HG03558 (cell line): Measurements from ENCODE around the gene PPIL6.

Source experiments
- ATAC-seq: cut with Tn5 transposase; IDR thresholded peaks from one replicate; pipeline ENCODE4 v1.9.1; 2021; ENCODE audit warnings: moderate number of reproducible peaks; ENCODE audit not compliant: unreplicated experiment; ENCODE audit errors: extremely low read depth

The PPIL6 gene

DNA sequence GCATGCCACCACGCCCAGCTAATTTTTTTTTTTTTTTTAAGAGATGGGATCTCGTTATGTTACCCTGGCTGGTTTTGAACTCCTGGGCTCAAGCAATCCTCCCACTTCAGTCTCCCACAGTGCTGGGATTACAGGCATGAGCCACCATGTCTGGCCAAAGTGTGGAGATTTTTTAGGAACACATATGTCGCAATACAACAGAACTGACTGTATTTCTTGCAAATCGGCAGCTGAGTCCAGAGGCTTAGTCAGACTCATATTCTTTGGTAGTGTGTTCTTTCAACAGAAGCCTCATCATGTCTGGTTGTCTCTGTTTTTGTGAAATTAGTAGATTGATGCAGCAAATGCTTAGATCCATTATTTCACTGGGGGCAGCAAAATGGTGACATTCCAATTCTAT, 34.2 kb downstream of the PPIL6 start:
- no peak for ATAC-seq

DNA sequence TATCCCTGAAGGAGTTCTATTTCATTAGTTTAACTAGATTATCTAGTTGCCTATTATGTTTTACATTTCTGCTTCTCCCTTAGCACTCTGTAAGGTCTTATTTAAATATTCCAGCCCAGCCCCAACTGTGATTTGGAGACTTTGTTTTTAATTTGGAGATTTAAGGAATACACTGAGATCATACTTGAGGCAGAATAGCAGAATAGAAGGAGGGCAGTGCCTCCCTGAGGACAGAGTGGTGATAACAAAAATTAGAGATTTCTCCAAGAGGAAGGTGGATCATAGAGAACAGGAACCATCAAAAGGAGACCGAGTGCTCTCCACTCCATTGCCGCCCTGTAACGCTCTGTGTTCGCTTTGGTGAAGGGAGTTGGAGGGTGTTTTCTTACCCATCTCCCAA, 43.4 kb downstream of the PPIL6 start:
- no peak for ATAC-seq

DNA sequence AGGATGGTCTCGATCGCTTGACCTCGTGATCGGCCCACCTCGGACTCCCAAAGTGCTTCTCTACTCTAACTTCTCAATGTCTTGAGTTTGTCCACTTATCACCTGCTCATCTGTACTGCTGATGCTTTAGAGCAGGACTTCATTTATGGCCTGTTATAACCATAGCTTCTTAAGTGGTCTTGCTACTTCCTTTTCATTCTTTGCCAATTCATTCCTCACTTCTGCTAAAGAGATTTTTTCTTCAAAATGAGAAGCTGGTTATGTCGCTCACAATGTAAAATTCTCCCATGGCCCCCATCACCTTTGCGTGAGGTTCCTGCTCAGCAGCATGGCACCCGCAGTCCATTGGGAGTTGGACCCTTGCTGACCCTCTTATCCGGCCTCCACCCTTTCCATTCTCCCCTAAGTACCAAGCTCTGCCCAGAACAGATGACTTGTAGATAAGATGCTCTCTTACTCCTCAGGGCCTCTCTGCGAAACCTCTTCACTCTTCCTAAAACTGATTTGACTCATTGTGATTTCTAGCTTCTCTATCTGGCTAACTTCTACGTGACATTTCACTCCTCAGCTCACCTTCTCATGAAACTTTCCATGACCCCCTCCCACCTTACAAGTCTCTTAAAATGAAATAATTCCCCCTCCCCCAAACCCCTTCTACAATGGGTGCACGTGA, 44.2 kb downstream of the PPIL6 start:
- ATAC-seq, result no peak

DNA sequence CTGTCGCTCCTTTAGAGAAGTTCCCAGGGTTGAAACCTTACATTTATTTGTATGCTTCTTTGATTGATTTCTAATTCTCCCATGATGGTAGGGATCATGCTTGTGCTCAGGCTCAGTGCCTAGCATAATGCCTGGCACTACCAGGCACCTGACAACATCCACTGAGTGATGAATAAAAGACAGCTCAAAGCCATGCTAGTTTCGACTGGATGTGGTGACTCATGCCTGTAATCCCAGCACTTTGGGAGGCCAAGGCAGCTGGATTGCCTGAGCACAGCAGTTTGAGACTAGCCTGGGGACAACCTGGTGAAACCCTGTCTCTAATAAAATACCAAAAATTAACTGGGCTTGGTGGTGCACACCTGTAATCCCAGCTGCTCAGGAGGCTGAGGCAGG, 46.5 kb downstream of the PPIL6 start:
- ATAC-seq, result no peak

DNA sequence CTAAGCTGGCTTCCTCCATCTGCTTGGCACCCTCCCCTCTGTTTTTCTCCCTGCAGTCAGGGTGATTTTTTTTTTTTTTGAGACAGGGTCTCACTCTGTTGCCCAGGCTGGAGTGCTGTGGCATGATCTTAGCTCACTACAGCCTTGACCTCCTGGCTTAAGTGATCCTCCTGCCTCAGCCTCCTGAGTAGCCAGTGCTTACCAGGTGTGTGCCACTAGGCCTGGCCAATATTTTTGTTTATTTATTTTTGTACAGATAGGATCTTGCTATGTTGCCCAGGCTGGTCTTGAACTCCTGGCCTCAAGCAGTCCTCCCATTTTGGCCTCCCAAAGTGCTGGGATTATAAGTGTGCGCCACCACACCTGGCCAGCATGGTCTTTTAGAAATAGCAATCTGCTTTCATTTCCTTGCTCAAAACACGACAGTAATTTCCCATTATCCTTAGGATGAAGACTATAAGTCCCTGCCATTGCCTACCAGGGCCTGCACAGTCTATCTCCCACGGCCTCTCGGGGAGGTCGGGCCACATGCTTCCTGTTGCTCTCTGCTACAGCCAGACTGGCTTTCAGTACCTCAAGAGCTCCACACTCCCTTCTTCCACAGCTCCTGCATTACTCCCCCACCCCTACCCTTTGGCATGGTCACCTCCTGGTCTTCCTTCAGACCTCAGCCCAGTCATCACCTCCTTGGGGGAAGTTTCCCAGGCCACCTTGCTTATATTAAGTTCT, 47.1 kb downstream of the PPIL6 start:
- no peak for ATAC-seq

DNA sequence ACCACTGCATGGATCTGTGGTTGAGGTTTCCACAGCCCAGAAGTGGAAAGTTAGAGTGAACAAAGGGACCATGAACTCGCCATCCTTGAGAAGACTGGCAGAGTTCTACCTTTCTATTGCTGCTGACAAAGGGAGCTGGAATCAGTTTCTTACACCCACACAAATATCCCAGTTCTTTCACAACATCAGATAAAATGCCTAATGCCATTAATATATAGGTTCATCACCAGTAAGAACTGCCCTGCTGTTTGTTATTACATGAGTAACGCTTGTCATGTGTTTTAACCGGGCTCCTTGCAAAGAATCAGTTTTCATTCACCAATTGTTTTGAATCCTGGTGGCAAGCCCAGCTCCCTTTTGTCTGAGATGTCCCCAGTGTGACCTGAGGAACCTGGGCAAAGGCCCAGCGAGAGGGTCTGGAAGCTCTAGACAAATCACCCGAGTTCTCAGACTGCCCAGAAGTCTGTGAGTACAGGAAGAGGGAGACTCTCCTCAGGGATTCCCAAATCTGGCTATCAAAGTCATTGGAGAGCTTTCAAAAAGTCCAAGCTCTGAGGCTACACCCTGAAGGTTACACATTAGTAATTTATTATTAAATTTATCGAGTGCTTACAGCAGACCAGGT, 50.7 kb downstream of the PPIL6 start:
- no peak for ATAC-seq

DNA sequence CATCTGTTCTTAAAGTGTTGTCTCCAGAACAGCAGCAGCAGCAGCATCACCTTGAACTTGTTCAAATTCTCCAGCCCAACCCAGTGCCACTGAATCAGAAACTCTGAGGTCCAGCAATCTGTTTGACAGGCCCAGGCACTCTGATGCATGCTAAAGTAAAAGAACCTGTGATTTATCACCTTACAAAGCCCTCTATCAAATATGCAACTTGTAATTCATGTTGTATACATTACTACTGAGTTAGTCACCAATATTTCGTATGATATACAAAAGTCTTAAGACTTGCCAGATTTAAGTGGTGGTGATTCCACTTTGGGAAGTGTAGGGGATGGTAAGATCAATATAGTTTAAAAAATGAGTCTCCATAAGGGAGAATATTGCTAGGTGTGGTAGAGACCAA, 52.2 kb downstream of the PPIL6 start:
- no peak for ATAC-seq

DNA sequence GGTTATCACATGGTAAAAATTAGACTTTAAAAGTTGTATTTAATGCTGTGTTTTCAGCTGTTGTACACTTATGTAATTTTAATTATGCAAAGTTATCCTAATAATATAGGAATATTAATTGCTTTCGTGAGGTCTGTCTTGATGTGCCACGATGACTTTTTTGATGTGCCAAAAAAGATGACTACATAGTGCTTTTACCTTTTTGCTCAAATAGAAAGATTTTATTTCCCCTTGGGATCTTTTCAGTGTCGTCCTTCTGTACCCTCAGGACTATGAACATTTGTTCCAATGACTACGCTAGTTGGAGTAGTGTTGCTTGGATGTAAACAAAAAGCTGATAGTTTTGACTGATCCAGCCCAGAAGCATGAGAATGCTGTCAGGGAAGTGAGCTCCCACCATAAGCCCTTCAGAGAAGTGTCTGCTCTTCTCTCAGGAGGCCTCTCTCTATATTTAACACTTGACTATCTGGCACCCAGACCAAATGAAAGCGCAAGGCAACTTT, 56.9 kb downstream of the PPIL6 start:
- no peak for ATAC-seq

DNA sequence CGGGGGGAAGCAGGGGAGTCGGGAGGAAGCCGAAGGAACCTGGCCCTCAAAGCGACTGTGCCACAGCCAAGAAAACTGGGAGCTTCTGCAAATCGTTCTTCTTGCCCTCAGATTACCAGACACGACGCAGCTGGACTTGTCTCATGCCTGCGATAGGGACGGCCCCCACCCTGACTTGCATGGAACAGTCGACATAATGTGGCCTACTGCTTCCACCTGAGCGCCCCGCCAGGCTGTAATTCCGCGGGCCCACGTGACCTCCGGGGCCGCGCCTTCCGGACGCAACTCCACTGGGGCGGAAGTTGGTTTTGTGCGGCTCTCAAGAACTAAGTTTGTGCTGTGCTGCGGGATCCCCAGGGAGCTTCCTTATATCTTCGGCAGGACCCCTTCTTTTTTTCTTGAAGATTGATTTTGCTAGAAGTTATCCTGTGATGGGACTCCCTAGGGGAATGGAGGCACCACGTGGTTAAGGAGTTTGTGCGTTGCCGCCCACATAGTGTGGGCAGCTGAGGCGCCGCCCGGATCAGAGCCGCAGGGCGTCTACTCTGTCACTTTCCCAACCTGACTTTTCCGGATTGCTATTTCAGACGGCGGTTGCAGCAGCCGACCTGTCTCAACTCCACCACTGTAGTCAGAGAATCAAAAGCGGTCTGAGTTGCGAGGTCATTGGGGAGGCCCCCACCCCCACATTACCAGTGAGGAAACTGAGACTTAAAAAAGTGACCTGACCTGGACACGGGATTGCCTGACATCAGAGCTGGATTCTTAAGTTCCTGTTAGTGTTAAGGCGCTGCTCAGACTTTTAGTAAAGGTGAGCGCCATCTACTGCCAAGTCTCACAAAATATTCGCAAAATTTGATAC, 57.6 kb downstream of the PPIL6 start:
- ATAC-seq, result peak; percentile 39

DNA sequence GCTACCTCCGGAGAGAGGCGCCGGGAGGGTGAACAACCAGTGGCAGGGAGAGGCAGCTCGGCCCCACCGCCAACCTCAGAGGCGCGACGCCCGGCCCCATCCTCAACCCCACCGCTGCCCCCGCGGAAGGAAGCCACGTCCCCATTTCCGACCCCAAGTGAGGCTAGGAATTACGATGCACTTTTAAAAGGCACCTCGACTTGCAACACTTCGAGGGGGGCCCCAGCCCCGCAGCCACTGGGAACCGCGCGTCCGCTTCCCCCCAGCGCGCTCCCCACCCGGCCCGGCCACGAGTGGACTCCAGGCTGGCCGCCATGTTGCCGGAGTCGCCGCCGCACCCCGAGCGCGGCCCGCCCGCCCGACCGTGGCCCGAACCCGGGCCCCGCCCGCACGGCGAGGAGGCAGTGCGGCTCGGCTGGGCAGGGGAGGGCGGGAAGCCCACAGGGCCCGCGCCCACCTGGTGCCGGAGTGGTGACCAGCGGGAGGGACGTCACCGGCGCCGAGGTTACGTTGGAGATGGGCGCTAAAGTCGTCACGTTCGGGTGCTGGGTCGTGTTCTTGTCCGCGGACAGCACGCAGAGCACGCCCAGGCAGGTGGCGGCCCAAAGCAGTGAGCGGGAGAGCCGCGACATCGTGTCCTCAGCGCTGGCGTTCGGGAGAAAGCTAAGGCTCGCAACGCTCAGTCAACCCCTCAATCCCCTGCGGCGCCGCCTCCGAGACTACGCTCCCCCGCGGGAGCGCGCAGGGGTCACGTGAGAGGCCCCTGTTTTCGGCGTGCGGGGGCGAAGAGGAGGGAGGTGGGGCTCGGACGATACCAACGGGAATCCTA, 58.5 kb downstream of the PPIL6 start, which contains the start of gene CD164:
Gene CD164, minus strand, starts transcription at position 721 of the 829 bp plus-strand sequence. Its CDS starts 89 bp downstream, at position 632.
- ATAC-seq, result peak; percentile 18

DNA sequence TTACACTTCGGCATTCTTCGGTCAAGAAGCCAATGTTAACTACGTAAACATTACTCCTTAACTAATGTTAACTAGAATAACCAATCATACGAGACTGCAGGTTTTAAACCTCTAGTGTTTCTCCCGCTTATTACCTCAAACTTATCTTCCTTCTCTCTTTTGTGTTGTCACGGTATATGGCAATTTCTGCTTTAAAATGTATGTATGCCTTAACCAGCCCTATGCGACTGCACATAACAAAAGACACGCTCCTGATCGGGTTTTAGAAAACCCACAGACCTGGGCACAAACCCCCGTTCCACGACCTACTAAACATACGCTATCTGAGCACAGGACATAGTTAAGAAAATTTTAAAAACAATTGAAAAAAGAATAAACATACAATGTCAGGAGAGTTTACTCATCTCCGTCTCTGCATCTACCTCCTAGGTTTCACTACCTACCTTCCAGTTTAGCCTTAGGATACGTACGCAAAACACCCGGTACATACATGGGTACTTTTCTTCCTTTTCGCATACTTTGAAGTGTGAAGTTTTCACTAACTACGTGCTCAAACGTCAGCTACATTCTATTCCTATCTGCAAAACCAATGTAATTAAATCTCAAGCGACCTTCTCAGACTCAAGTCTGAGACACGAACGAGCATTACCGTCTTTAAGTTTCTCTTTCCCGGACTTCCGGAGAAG, 59.2 kb downstream of the PPIL6 start:
- no peak for ATAC-seq

DNA sequence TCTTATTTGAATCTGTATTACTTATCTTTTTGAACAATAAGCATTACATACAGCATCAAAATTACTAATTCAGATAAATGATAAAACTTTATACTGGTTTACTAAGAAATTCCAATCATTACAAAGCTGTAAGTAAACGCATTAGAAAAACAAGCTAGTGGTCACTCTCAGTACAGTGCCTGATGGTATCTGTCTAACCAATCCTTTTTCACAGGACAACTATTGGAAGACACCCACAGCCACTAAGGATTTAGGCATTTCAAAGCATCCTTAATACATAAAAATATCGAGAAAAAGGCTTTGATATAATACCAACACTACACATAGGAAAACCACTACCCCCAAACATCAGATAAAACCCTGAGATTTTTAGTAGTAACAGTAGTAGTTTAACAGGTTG, 60.7 kb downstream of the PPIL6 start:
- no peak for ATAC-seq

DNA sequence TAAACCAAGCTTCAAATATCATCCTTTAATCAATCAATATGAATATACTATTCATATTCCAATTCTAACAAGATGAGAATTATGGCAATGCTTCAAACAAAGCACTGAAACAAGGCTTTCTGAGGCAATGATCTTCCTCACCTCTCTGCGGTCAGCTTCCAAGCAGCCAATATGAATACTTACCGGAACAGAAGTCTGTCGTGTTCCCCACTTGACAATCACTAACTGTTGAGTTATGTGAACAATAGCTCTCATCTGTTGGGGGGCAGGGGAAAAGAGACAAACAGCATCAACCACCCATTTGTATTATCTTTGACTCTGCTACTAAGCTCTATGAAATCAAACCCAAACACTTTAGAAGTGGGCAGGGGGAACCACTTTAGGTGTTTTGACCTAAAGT, 62.7 kb downstream of the PPIL6 start:
- no peak for ATAC-seq

DNA sequence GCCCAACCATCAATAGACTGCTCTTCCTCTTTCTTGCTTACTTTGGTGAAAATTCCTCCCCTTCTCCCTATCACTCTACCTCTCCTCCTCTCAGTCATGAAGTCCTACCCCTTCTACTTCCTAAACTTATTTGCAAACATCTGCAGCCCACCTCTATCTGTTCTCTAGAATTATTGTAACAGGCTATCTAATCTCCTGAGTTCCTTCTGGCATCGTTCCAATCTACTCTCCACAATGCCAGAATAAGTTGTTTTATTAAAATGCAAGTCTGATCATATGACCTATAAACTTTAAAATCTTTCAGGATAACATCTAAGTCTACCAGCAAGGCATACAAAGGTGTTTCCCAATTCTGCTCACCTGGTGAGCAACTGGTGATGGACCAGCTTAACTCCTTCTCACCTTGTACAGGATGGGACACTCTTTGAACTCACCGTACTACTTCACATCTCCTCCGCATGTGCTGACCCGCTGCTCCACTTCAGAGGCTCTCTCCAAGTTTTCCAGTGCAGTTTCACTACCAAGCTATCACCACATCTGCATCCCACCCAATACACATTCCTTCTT, 66.0 kb downstream of the PPIL6 start:
- no peak for ATAC-seq

DNA sequence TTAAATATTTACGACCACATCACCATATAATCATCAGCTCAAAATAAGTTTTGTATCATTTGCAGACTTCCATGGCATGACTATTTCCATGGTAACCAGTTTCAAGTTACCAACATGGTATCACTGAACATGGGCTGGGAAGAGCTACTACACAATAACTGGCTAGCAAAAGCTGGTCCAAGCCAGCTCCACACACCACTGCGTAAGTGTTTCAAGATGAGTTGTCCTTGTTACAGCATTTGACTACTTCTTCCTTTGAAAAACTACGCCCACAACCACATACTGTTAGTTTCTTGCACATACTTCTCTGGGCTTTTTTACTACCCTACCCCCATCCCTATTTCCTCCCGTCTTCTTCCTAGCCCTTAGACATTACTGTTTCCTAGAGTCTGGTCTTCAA, 66.7 kb downstream of the PPIL6 start:
- peak; percentile 92 for ATAC-seq

DNA sequence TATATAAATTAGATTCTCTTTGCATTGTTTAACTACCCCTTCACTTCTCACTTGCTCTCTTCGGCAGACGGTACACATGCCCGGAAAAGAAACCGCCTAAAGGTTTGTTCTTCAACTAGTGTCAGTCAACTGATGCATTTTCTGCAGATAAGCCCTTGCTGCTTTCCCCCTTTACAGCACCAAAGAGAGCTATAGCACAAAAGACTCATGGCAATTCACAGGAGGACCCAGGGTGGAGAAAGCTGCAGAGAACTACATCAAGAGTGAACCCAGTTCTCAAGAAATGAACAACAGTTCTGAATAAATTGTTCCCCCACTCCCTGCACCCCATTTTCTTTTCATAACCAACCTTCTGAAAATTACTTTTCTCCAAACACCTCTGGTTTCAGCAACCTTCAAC, 67.1 kb downstream of the PPIL6 start:
- no peak for ATAC-seq

DNA sequence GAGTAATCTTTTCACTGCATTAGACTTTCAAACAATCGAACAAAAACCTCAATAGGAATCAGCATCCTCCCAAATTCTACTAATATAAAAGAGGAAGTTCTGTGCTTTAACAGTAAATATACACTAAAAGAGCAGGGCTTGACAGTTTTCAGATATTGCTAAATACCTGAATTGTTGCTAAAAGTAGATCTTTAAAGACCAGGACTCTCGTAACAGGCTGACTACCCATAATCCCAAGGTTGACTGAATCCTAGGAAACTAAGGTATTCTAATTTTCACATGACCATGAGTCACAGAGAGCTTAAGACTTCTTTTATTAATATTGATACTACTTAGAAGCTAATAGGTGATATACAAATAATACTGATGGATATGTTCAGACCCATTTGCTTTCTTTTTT, 68.3 kb downstream of the PPIL6 start:
- ATAC-seq, result no peak

DNA sequence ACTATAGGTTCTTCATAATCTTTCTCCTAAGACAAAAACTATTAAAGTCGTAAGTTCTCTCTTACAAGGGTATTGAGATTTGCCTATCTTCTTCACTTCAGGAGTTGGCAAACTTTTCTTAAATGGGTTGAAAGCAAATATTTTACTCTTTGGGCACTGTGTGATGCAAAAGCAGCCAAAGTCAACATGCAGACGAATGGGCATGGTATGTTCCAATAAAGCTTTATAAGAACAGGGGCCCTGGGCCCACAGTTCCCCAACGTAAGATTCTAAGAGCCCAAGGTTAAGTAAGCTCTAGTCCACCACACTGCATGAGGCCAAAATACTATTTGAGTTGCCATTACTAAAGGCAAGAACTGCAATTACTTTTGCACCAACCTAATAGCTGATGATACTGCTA, 69.6 kb downstream of the PPIL6 start:
- ATAC-seq, result no peak

DNA sequence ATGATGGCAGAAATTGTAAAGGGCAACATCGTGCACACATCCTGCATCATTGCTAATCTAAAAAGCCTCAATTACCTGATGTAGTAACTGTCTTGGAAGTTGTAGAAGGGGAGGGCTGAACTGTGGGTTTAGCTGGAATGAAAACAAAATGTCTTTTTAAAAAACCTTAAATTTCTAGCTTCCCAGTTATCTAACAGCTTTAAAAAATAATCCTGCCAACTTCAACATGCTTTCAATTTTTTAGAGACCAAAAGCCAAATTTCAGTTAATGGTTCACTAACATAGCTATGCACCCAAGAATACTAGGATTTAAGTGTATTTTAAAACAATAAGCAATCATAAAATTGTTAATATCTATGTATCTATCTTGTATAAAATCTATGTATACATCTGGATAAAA, 70.1 kb downstream of the PPIL6 start:
- ATAC-seq, result no peak
